Measurements from ENCODE around the gene HSPA4L. TPM values are rescaled to one million over a fixed set of nuclear protein-coding genes. Genes with fewer than 3 reads are reported as not detected.

The HSPA4L gene
- polyA plus RNA-seq, 1 experiment, result 4.9 TPM

DNA sequence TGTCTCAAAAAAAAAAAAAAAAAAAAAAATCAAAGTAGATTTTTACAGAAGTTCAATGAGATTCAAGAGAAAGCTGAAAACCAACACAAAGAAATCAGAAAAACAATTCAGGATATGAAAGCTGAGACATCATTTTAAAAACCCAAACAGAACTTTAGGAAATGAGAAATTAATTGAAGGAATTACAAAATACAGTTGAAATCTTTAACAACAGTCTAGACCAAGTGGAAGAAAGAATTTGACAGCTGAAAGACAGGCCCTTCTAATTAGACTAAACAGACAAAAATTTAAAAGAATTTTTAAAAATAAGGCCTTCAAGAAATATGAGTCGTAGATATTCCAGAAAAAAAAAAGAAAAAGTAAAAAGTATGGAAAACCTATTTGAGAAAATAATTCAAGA, 64.6 kb downstream of the HSPA4L start:
- ChIA-PET POLR2A (no interaction called here), CTCF (interaction anchor here (0.6 kb wide), 1 partner anchor 119 kb away, joined by 5 read pairs; no protein-coding TSS in a partner anchor)
- peaks cover 12% of the 10 kb centered on the region for H3K9me3 ChIP-seq (ENCODE audit: control insufficient read depth, insufficient read depth, low read length)
- no peak overlapping the region for H3K4me3 ChIP-seq (ENCODE audit: low read depth, low read length)
- no peak overlapping the region for H3K27ac ChIP-seq (ENCODE audit: low read depth, low read length)
- no peak for DNase-seq (ENCODE audit: low read depth, low spot score)
- no peaks in the 10 kb centered on the region for H3K27me3 ChIP-seq (ENCODE audit: control insufficient read depth, insufficient read depth, low read length)
- TF ChIP-seq CTCF (IDR thresholded peaks at IDR 0.05; ENCODE audit: low read depth, low read length), result no peak

GRCh38 chr4:127849505-127850234, 67.5 kb downstream of the HSPA4L start:
- no peak for TF ChIP-seq CTCF (IDR thresholded peaks at IDR 0.05; ENCODE audit: low read depth, low read length)
- Histone ChIP-seq H3K27ac (ENCODE audit: low read depth, low read length) (no peak overlapping the region), H3K4me3 (ENCODE audit: low read depth, low read length) (no peak overlapping the region), H3K27me3 (ENCODE audit: control insufficient read depth, insufficient read depth, low read length) (no peaks in the 10 kb centered on the region), H3K9me3 (ENCODE audit: control insufficient read depth, insufficient read depth, low read length) (peaks cover 4% of the 10 kb centered on the region)
- ChIA-PET POLR2A (no interaction called here), CTCF (no interaction called here)
- no peak for DNase-seq (ENCODE audit: low read depth, low spot score)

- no peak for TF ChIP-seq CTCF (IDR thresholded peaks at IDR 0.05; ENCODE audit: low read depth, low read length)
- POLR2A ChIA-PET, result no interaction called here
- no peaks in the 10 kb centered on the region for H3K27me3 ChIP-seq (ENCODE audit: control insufficient read depth, insufficient read depth, low read length)
Observed at GRCh38 chr4:127852661-127853060, 70.5 kb downstream of the HSPA4L start.

GRCh38 chr4:127856196-127856812, 74.2 kb downstream of the HSPA4L start:
- CTCF ChIA-PET, result no interaction called here
- no peak overlapping the region for H3K27ac ChIP-seq (ENCODE audit: low read depth, low read length)
- H3K4me3 ChIP-seq (ENCODE audit: low read depth, low read length), result no peak overlapping the region
- no peak for TF ChIP-seq CTCF (IDR thresholded peaks at IDR 0.05; ENCODE audit: low read depth, low read length)
- POLR2A ChIA-PET, result no interaction called here
- DNase-seq (ENCODE audit: low read depth, low spot score), result no peak
- H3K27me3 ChIP-seq (ENCODE audit: control insufficient read depth, insufficient read depth, low read length), result no peaks in the 10 kb centered on the region
- H3K9me3 ChIP-seq (ENCODE audit: control insufficient read depth, insufficient read depth, low read length), result no peaks in the 10 kb centered on the region

More at GRCh38 chr4:127852661-127853060, 70.5 kb downstream of the HSPA4L start:
- Histone ChIP-seq H3K27ac (ENCODE audit: low read depth, low read length) (no peak overlapping the region), H3K4me3 (ENCODE audit: low read depth, low read length) (no peak overlapping the region), H3K9me3 (ENCODE audit: control insufficient read depth, insufficient read depth, low read length) (peaks cover 4% of the 10 kb centered on the region)
- DNase-seq (ENCODE audit: low read depth, low spot score), result no peak
- CTCF ChIA-PET, result no interaction called here

- H3K27ac ChIP-seq (ENCODE audit: low read depth, low read length), result no peak overlapping the region
- POLR2A ChIA-PET, result no interaction called here
- no peak for TF ChIP-seq CTCF (IDR thresholded peaks at IDR 0.05; ENCODE audit: low read depth, low read length)
- CTCF ChIA-PET, result no interaction called here
- peak; percentile 55 for DNase-seq (ENCODE audit: low read depth, low spot score)
- H3K9me3 ChIP-seq (ENCODE audit: control insufficient read depth, insufficient read depth, low read length), result no peaks in the 10 kb centered on the region
- H3K27me3 ChIP-seq (ENCODE audit: control insufficient read depth, insufficient read depth, low read length), result no peaks in the 10 kb centered on the region
- H3K4me3 ChIP-seq (ENCODE audit: low read depth, low read length), result no peak overlapping the region
Observed at GRCh38 chr4:127856813-127857447, 74.8 kb downstream of the HSPA4L start.
